Lung (tissue), 12 donors: Measurements from ENCODE around the gene AMIGO2. TPM values are rescaled to one million over a fixed set of nuclear protein-coding genes. Genes with fewer than 3 reads are reported as not detected.

Source experiments
- ATAC-seq: fragments of 200-7000 bp; cut with Tn5 transposase; one replicate; pipeline ENCODE4 v1.9.1; 2020; ENCODE audit warnings: moderate number of reproducible peaks; ENCODE audit not compliant: insufficient read depth, low FRiP score
- DNase-seq, 3 donors: peaks; one replicate each; pipeline ENCODE4 v3.0.0-alpha.2; 2013 to 2017
- H3K27ac ChIP-seq, 2 donors: one replicate each; pipeline ENCODE4 v1.5.1; 2013; ENCODE audit warnings: mild to moderate bottlenecking in 2 of 2, moderate library complexity in 2 of 2, control low read depth in 1 of 2, inconsistent platforms in 1 of 2, low read depth in 1 of 2, low read length in 1 of 2
- H3K27me3 ChIP-seq, 3 donors: one replicate each; pipeline ENCODE4 v1.5.1; 2013; ENCODE audit warnings: low read length in 2 of 3; ENCODE audit not compliant: control insufficient read depth in 3 of 3, insufficient read depth in 3 of 3
- H3K36me3 ChIP-seq, 4 donors: one replicate each; pipeline ENCODE4 v1.5.1; 2013; ENCODE audit warnings: low read length in 4 of 4, mild to moderate bottlenecking in 1 of 4, moderate library complexity in 1 of 4; ENCODE audit not compliant: control insufficient read depth in 4 of 4, insufficient read depth in 4 of 4
- H3K4me1 ChIP-seq, 5 donors: one replicate each; pipeline ENCODE4 v1.5.1; 2013; ENCODE audit warnings: low read length in 5 of 5, mild to moderate bottlenecking in 2 of 5, moderate library complexity in 1 of 5; ENCODE audit not compliant: control insufficient read depth in 5 of 5, insufficient read depth in 5 of 5
- H3K4me3 ChIP-seq: one replicate; pipeline ENCODE4 v1.5.1; 2013; ENCODE audit warnings: mild to moderate bottlenecking, control low read depth, moderate library complexity
- H3K9ac ChIP-seq, 2 donors: one replicate each; pipeline ENCODE4 v1.5.1; 2013; ENCODE audit warnings: low read length in 2 of 2, control low read depth in 1 of 2; ENCODE audit not compliant: insufficient read depth in 1 of 2
- H3K9me3 ChIP-seq, 4 donors: one replicate each; pipeline ENCODE4 v1.5.1; 2013; ENCODE audit warnings: low read length in 3 of 4, mild to moderate bottlenecking in 1 of 4, moderate library complexity in 1 of 4; ENCODE audit not compliant: control insufficient read depth in 4 of 4, insufficient read depth in 3 of 4
- CTCF ChIP-seq: IDR thresholded peaks from 2 replicates; pipeline ENCODE4 v1.5.1; 2012; ENCODE audit warnings: mild to moderate bottlenecking; ENCODE audit errors: control extremely low read depth, extremely low read depth
- WGBS, 2 donors: extraction: QIAGEN DNeasy Blood & Tissue Kit; methylation state at CpG; one replicate each; pipeline ENCODE4 v1.1.7; 2013; 5-methylcytosine and 5-hydroxymethylcytosine counted together
- polyA plus RNA-seq, 2 donors: library from polyadenylated mRNA; stranded (reverse); fragments of 200-250 nt; gene quantifications; one replicate each; pipeline ENCODE4 v1.2.1, GENCODE V29; 2013
- total RNA-seq, 2 donors: library from RNA; depleted of rRNA in 1 of 2; stranded (reverse); fragments of >200 nt in 1 of 2; gene quantifications; one replicate each; pipeline ENCODE4 v1.2.1, GENCODE V29; 2014 to 2021
- donor health status: control.
- donor health status: control.
- donor health status: Bipolar disorder and iron deficiency.
- donor health status: healthy.
- donor health status: DM: yes; HTN: yes; CAD: no.

AMIGO2 gene
- total and polyA plus RNA-seq, 4 donors: 5.7 to 17.7 (median 7.8) TPM

GRCh38 chr12:47105914-47106674 lies 26.3 kb upstream of the AMIGO2 start:
- TF ChIP-seq CTCF: no peak
- no peaks in the 10 kb centered on the region for H3K27me3 ChIP-seq
- ATAC-seq (no peak), DNase-seq (no peak)
- 89 to 92% methylated on average over 10 of the region's 10 CpGs for WGBS, 2 donors
- H3K27ac ChIP-seq: no peak overlapping the region
- no peaks in the 10 kb centered on the region for H3K4me1 ChIP-seq
- no peak overlapping the region for H3K9ac ChIP-seq
- H3K9me3 ChIP-seq: peaks cover 0 to 2% (median 0%) of the 10 kb centered on the region in 4 donors
- no peak overlapping the region for H3K4me3 ChIP-seq
- H3K36me3 ChIP-seq: peaks cover 0 to 2% (median 0%) of the 10 kb centered on the region in 4 donors

- Histone ChIP-seq H3K9ac (no peak overlapping the region), H3K4me3 (no peak overlapping the region), H3K4me1 (peaks cover 0 to 2% (median 0%) of the 10 kb centered on the region in 5 donors), H3K27ac (no peak overlapping the region), H3K36me3 (peaks cover 0 to 2% (median 0%) of the 10 kb centered on the region in 4 donors), H3K27me3 (no peaks in the 10 kb centered on the region), H3K9me3 (peaks cover 0 to under 1% (median 0%) of the 10 kb centered on the region in 4 donors)
- DNase-seq (peak; percentile 44 to 69 (median 58)), ATAC-seq (peak; percentile 53)
- TF ChIP-seq CTCF: no peak
- WGBS, 2 donors: 80 to 82% methylated on average over 11 of the region's 11 CpGs
These were observed 23.3 kb upstream of the AMIGO2 start for GRCh38 chr12:47102845-47103651.

GRCh38 chr12:47102406-47102805 lies 22.6 kb upstream of the AMIGO2 start:
- Histone ChIP-seq H3K9me3 (no peaks in the 10 kb centered on the region), H3K4me3 (no peak overlapping the region), H3K9ac (no peak overlapping the region), H3K36me3 (peaks cover 0 to 2% (median 0%) of the 10 kb centered on the region in 4 donors), H3K27ac (no peak overlapping the region), H3K4me1 (peaks cover 0 to 5% (median 3%) of the 10 kb centered on the region in 5 donors), H3K27me3 (no peaks in the 10 kb centered on the region)
- ATAC-seq (no peak), DNase-seq (no peak)
- 92 to 93% methylated on average over 4 of the region's 4 CpGs for WGBS, 2 donors
- no peak for TF ChIP-seq CTCF
